ENCODE measurements around the gene IGF2R.
"Not testable (repeated sequence)": the region's sequence is repeated elsewhere in the genome, so short reads cannot be mapped to it uniquely, and the experiment has no call there.

The IGF2R gene

DNA sequence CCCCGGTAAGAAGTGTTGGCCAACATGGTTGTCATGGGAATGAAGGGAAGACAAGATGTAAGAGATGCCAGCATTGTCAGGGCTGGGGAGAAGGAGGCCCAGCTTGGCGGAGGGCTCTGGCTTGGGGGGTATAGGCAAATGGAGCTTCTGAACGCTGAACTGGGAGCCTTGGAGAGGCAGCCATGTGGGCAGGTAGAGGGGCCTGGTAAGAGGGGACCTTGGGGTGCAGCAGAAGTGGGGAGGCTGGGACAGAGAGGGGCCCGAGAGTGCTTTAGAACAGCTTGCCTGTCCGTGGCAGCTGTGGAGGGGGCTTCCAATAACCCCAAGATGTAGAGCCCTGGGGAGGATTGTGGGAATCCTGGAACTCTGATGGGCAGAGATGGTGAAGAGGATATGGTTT lies 155.7 kb downstream of the IGF2R start:
- no peak for DNase-seq (ENCODE audit: low spot score)

DNA sequence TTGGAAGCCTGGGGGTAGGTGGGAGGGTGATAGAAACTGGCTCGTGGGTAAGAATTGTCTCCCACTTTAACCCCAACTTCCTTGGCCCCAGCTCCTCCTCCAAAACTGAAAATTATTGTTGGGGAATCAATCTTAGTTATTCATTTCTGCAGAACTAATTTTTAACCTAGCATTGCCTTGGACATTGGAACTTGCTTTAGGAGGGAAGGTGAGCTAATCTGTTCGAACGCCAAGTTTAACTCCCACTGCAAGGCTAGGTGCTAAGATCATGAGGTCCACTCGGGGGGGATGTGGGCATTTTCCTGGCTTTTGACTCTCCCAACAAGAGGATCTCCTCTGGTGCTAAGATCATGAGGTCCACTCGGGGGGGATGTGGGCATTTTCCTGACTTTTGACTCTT lies 156.2 kb downstream of the IGF2R start:
- DNase-seq (ENCODE audit: low spot score) = not testable (repeated sequence)

DNA sequence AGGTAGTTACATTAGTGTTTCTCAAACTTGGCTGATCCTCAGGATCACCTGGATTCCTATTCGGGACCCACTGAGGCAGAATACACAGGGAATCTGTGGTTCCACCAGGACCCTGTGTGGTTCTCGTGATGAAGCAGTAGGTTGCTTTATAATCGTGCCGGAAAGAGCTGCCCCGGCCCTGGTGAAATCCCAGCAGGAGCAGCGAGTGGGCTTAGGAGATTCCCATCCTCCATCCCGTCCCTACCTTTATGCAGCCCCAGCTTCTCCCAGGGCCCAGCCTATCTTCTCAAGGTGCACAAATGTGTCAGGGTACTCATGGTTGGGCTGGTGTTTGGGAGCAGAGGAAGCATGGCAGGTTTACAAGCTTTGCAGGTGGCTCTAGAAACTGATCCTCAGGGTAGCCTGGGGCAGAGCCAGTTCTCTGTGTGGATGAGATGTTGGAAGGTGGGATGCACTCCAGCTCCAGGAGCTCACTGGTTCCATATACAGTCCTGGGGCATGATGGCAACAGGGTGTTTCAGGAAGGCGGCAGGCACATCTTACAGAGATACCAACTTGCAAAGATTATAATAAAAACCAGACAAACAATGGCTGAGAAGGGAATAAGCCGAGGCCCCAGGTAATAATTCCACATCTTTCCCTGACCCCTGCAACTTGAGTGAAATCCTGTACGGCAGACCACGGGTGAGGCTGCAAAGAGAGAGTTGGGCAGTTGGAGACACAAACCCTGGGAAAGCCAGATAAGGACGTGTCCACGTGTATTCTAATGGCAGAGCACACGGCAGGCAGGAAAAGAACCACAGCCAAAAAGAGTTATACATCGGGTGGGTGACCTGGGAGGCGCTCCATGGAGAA lies 158.6 kb downstream of the IGF2R start:
- DNase-seq (ENCODE audit: low spot score) = no peak

DNA sequence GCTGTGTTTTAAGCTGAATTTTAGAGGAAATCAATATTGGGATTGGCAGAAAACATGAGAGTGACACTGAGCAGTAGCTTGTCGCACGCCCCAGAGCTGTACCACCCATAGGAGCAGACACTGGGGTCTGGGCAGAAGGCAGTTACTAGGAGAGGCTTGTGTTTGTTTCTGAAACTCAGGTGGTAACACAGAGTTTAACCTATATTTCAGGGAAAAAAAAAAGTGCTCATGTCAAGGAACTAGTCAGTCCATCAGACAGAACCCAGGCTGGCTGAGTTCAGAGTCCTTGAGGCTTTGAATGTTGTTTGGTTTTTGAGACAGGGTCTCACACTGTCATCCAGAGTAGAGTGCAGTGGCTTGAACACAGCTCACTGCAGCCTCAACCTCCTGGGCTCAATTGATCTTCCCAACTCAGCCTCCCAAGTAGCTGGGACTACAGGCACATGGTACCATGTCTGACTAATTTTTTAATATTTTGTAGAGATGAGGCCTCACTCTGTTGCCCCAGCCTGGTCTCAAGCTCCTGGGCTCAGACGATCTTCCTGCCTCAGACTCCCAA lies 159.3 kb downstream of the IGF2R start:
- DNase-seq (ENCODE audit: low spot score) = no peak

DNA sequence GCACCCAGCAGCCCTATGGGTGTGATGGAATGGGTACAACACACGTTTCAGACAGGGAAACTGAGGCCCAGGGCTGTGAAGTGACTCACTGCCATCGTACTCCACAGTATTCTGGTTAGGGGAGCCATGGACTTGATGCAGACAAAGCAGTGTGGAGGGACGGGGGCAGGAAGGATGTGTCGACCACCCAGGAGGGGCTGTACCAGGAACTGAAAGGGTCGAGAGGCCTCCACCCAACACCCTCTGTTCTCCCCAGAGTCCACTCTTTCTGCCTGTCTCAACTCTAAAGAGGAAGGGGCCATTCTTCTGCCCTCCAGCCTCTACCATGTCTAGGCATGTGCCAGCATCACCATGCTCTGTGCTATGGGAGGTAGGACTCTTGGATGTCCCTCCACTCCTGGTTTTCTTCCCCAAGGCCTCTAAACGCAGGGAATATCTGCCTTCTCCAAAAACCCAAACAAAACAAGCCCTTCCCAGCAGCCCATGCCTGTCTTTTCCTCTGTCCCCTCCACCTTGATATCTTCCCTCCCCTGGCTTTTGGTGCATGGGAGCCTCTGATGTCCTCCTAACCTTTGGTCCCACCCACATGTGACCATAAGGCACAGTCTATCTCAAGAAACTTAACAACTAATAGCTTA lies 160.1 kb downstream of the IGF2R start:
- DNase-seq (ENCODE audit: low spot score) = no peak

DNA sequence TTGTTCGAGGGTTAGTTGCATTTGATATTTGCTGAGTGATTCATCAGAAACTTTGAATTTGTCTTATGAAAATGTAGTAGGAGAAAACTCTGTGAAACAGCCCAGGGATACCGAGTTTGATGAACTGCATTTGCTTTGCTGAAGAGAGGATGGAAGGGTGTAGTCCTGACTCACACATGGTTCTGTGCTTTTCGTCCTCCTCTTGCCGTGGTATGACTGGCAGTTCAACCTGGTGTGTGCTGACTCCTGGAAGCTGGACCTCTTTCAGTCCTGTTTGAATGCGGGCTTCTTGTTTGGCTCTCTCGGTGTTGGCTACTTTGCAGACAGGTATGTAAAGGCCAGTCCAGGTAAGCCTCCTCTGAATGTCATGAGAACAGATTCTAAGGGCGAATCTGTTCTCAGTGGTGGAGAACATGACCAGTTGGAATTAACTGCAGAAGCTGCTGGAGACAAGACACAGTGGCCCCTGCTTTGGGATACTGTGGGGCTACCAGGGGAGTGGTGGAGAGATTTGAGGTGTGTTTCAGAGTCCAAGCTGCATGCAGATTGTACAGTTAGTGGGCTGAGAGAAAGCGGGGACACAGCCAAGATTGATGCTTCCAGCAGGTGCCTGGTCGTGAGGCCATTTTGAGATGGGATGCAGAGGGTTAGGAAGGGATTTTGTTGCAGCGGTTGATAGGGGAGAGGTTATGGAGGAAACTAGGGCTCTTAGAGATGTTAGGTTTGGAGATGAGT lies 161.2 kb downstream of the IGF2R start:
- DNase-seq (ENCODE audit: low spot score) = no peak

DNA sequence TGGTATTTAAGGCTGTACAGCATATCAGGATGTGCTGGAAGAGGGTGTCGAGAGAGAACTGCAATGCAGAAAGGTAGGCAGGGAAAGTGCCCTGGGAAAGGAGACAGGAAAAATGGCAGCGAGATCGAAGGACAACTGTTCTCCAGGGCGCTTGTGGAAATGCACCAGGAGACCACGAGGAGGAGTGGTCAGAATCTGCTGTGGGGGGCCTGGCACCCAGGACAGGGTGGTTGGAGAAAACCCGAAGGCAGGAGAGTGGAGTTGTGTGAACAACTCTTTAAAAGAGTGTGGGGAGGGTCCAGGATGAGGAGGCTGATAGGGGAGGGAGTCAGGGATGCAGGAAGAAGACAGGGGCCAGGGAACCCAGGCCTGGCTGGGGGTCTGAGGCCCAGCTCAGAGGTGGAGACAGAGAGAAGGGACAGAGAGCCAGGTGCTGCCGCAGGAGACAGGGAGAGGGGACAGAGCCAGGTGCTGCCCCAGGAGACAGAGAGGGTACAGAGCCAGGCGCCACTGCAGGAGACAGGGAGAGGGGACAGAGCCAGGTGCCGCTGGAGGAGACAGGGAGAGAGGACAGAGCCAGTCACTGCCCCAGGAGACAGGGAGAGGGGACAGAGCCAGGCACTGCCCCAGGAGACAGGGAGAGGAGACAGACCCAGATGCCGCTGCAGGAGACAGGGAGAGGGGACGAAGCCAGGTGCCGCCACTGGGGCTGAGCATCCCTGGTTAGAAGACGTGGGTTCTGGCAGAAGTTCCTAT lies 162.0 kb downstream of the IGF2R start:
- DNase-seq (ENCODE audit: low spot score) = no peak

DNA sequence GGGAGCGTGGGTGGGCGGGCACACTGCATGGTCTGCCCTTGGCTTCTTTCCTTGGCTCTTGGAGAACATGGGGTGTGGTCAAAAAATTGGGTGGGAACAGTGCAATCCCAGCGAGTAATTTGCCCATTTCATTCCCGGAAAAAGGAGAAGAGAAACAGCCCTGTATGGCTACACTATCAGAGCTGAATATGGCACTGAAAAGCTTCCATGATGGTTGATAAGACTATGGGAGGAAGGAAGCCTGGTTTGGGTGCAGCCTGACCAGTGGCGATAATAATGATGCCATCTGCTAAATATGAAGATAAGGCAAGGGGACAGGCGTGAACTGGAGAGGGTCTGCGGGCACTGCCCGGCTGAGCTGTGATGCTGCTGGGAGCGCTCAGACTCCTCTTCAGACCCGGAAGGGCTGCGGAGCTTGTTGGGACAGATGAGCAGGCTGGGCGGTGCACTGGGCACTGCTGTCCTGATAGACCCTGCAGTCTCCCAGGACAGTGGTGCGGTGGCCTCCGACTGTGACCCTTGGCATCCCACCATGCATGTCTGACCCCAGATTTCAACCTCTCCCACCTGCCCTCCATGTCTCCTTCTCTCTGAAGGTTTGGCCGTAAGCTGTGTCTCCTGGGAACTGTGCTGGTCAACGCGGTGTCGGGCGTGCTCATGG lies 162.9 kb downstream of the IGF2R start:
- DNase-seq (ENCODE audit: low spot score) = no peak

DNA sequence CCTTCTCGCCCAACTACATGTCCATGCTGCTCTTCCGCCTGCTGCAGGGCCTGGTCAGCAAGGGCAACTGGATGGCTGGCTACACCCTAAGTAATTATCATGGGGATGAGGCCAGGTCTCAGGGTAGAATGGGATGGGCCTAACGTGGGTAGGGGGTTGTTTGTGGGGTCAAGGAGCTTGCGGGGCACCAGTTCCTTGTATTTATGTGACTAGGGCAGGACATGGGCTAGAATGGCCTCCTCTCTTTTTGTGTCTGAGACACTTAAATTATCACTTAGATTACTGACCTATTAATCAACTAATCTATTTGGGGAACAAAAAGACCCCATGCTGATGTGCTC lies 163.4 kb downstream of the IGF2R start:
- DNase-seq (ENCODE audit: low spot score) = no peak

DNA sequence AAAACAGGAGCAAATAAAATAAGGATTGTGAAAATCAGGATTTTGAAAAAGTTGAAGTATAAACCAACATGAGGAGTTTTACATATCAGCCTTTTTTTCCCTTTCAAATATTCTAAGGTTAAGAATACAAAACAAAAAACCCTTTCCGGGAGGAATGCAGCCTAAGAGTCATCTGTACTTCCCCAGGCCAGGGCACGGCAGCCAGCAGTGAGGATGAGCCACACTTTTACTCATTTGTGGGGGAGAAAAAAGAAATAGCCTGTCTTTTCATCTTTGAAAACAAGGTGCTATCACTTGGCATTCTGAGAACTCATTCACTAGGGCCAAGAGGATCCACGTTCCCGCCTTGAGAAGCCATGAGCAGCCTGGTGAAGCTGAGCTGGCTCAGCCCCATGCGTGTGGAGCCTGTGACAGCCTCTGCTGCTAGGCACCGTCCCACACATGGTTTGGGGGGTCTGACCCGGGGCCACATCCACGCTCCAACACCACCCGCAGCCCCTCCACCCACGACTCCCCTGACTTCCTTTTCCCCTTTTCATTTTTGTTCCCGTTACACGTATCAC lies 164.0 kb downstream of the IGF2R start:
- no peak for DNase-seq (ENCODE audit: low spot score)

DNA sequence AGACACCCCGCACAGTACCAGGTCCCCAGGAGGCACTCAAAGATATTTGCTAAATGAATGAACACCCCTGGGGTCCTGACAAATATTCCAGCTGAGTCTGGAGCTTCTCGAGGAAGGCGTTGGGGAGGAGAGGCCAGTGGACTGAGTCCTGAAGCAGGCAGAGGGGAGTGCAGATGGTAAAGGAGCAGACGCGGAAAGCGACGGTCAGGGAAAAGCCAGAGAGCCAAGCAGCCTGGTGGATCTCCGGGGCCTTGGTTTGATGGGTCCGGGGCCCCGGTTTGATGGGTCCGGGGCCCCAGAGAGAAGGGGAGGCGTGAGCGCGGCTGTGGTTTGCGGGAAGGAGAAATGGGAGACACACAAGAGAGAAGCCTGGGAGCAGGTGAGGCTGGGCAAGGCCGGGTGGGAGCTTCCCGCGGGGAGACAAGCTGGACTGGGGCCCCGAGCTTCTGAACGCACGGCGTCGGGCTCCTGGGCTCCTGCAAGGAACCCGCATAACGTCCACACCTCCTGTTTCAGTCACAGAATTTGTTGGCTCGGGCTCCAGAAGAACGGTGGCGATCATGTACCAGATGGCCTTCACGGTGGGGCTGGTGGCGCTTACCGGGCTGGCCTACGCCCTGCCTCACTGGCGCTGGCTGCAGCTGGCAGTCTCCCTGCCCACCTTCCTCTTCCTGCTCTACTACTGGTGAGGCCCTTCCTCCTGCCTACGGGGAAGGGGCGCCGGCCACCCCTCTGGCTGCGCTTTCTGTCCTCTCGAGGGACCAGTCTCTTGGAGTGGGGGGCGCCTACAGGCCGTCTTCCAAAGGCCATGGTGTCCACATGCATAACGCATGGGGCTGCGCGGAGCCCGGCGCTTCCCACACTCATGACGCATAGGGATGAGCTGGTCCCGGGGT lies 164.8 kb downstream of the IGF2R start:
- no peak for DNase-seq (ENCODE audit: low spot score)

DNA sequence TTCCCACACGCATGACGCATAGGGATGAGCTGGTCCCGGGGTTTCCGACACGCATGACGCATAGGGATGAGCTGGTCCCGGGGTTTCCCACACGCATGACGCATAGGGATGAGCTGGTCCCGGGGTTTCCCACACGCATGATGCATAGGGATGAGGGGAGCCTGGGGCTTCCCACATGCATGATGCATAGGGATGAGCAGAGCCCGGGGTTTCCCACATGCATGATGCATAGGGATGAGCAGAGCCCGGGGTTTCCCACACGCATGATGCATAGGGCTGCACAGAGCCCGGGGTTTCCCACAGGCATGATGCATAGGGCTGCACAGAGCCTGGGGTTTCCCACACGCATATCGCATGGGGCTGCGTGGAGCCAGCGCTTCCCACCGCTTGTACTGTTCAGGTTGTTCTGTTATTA lies 165.5 kb downstream of the IGF2R start:
- not testable (repeated sequence) for DNase-seq (ENCODE audit: low spot score)

DNA sequence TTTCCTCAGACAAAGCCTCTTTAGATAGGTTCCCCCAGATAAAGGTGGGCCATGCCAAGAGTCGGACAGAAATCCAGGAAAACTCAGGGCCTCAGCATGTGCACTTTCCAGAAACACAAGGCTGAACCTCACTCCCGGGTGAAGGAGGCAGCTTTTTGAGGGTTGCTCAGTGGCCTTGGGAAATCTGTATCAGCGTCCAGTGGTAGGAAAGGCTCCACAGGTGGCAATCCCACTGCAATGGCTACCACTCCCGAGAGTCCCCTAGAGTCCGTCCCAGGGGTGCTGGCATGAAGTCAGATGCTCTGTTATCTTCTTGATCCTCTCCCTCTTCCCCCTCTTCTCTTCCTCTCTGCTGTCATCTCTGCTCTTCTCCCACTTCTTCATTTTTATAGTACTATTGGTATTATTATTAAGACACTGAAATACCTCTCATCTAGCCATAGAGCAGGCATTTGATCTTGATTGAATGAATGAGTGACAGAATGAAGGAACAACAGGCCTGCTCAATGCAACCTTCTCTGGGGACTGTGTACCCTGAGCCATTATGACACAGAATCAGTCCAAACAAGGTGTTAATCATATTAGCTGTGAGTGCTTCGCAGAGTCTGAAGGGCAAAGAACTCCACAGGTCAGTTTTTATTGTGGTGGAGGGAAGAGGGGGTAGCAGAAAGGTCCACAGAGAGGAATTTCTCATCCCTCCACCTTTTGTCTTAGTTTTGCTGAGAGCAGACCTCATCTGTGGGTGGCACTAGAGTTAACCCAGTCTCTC lies 166.1 kb downstream of the IGF2R start:
- DNase-seq (ENCODE audit: low spot score) = no peak

DNA sequence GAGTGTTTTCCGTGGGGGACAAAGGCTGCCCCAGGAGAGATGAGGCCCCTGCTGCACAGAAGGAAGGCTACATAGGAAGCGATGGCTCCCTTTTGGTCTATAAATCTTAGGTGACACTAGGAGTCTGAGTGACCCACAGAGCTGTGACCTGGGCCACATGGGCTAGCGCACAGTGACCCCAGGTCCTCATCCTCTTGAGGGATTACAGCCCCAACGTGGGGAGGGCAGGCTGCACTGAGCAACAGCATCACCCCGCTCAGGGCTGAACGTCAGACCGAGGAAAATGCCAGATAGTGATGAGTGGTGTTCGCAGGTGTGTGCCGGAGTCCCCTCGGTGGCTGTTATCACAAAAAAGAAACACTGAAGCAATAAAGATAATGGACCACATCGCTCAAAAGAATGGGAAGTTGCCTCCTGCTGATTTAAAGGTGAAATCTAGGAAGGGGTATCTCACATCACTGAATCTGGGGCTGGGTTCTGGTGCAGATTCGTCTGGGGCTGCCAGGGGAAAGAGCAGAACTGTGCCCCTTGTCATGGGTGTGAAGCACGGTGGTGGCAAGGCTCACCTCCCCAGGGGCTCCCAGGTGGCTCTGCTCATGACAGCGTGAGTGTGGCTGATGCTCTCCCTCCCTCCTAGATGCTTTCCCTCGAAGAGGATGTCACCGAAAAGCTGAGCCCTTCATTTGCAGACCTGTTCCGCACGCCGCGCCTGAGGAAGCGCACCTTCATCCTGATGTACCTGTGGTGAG lies 167.2 kb downstream of the IGF2R start:
- DNase-seq (ENCODE audit: low spot score) = no peak

DNA sequence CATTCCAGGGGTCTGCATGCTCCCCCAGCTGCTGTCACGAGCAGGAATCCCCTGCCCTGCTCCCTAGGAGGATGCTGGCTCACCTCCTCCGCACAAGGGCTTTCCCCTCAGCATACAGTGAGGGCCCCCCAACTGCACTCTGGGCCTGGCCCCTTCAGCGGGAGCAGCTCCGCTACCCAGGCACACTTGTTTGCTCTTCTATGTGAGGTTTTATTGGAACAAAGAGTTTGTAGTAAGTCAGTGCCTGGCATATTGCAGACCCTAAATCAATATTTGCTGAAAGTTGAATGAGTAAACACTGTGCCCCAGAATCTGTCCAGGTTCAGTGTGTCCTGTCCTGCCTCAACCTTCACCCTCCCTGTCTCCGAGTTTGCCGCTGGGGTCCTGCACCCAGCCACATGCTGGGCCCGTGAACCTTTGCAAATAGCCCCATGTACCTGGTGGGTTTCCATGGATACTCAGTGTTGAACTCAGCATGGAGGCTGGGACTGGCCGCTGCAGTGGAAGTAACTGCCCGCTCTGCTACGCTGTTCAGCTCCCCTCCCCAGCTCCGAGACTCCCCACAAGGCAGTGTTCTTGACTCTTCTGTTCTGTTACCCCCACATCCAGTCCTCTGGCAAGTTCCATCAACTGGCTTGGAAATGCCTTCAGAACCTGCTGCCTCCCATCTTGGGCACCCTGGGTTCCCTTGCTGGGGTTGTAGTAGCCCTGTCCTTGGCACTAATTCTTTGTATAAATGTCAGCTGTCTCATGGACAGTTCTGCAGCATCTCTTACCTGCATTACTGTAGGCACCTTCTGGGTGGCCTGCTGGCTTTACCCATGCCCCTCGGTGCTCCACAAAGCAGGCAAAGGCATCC lies 168.5 kb downstream of the IGF2R start:
- no peak for DNase-seq (ENCODE audit: low spot score)

DNA sequence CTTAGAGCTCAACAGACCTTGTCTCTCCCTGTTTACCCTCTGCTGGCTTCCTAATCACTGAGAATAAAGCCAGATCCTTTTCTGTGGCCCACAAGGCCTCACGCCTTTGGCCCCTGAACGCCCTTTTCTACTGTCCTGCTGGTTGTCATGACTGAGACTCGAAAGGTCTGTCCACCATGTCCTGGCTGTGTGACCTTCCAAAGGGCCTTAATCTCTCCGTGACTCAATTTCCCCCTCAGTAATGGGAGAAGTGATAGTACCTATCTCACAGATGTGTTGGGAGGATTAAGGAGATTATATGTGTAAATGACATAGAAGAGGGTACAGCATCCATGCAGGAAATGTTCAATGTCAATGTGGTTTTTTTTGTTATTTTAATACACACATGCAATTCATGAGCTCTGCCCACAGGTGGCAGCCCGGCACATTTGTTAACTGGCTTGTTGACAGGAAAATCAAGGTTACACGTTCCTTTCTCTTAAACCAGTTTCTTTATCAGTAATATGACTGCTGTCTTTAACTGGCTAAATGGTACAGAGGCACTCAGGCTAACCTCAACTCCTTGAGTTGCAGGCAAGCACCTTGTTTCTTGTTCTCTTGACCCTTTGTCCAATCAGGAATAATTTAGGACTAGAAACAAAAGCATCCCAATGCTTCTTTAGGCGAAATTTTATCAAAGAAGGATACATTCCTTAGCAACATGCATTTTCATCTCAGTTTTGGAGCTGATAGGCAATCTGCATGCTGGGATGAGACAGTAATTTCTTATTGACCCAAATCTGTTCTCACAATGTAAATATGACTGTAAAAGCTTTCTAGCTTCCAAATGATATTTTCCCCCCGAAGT lies 169.3 kb downstream of the IGF2R start:
- peak; percentile 50 for DNase-seq (ENCODE audit: low spot score)
